OCI-LY3 (cell line): ENCODE measurements around the gene AKIRIN2.

Experiments
- EZH2phosphoT487 ChIP-seq: fragments of 200-600 bp; shearing (Covaris generic); IDR thresholded peaks from 2 replicates; pipeline ENCODE4 v1.6.1; 2018; ENCODE audit warnings: antibody characterized with exemption, mixed run types, low read depth
- TF ChIP-seq, protein P1 (sequence below): fragments of 200-600, 300-600 bp; sonication (generic); IDR thresholded peaks from 2 replicates; pipeline ENCODE4 v1.5.1; 2014; ENCODE audit warnings: antibody characterized with exemption, low read length, low read depth

DNA sequence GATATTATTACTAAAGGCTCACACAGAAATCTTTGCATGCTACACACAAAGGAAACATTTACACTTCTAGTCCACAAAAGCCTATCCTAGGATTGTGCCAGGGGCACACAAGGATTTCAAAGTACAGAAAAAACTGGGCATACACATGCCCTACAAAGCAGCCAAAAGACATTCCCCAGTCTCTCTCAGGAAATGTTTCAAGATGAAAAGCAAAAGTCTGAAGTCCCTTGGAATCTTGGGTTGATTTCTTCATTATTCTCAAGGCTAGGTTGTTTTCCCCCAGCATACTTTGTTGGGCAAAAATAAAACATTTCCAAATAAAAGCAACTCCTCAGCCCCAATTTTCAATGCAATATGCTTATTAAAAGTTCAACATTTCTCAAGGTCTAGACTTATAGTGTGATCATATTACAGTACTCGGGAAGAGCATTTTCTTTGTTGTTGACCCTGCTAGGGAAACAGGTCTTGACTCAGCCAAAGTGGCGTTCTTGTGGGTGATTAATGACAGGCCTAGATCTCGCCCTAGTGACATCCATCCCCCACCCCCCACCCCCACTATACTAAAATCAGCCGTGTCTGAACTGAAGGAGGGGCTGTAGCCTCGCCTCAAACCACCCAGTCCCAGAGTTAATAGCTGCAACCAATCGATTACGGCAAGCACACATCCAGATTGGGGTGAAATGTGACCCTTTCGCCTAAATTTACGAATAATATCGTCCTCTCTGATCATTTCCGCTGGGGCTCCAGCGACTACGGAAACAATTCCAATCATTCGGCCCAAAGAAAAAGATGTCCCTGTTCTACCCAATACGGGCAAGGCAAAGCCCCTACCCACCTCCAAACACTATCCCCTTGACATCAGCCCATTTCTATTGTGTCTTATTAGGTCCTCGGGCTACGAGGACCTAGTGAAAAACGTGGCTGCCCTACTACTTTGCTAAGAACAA, 1.4 kb downstream of the AKIRIN2 start:
- TF ChIP-seq, protein P1, sequence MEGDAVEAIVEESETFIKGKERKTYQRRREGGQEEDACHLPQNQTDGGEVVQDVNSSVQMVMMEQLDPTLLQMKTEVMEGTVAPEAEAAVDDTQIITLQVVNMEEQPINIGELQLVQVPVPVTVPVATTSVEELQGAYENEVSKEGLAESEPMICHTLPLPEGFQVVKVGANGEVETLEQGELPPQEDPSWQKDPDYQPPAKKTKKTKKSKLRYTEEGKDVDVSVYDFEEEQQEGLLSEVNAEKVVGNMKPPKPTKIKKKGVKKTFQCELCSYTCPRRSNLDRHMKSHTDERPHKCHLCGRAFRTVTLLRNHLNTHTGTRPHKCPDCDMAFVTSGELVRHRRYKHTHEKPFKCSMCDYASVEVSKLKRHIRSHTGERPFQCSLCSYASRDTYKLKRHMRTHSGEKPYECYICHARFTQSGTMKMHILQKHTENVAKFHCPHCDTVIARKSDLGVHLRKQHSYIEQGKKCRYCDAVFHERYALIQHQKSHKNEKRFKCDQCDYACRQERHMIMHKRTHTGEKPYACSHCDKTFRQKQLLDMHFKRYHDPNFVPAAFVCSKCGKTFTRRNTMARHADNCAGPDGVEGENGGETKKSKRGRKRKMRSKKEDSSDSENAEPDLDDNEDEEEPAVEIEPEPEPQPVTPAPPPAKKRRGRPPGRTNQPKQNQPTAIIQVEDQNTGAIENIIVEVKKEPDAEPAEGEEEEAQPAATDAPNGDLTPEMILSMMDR = peak; percentile 24; the same call in 1 of the 2 replicates
- TF ChIP-seq EZH2phosphoT487 = no peak
